Panc1 (cell line): ENCODE results near the gene PAFAH1B2.

Experiments used
- CTCF ChIP-seq: fragments of 450-650 bp; IDR thresholded peaks from 2 replicates; pipeline ENCODE4 v1.5.1; 2017; ENCODE audit warnings: mild to moderate bottlenecking
- POLR2AphosphoS5 ChIP-seq: IDR thresholded peaks from 2 replicates; pipeline ENCODE4 v1.6.1; 2012; ENCODE audit warnings: mild to moderate bottlenecking, low read depth, low read length, moderate library complexity

- TF ChIP-seq POLR2AphosphoS5 (no peak), CTCF (no peak)
Observed at GRCh38 chr11:117219995-117220394, 75.9 kb downstream of the PAFAH1B2 start.
